ENCODE data around the gene KISS1R.

DNA sequence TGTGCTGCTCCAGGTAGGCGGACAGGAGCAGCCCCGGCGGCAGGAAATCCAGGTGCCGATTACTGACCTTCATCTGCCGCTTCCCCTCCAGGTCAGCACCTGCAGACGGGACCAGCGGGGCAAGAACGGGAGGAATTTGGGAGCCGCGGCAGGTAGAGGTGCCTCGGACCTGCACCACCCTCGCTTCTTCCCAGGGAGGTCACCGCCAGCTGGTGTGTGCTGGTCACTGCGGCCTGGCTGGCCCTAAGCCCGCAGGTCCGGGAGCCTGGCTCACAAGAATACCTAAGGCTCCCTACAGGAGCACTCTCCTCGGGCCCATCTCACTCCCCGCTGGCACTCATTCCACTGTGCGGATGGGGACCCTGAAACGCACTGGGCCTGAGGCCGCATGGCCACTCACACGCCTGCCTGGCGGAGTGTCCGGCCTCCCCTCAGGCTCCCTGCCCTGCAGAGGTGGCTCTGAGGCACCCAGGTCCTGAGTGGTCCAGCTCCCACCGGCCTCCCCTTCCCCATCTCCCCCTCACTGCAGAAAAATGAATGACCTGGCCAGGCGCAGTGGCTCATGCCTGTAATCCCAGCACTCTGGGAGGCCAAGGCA lies 19.6 kb upstream of the KISS1R start:
- TF ChIP-seq GATA2 (IDR thresholded peaks at IDR 0.05; ENCODE audit: low read depth, low read length), result no peak
- no peak for TF ChIP-seq GATA3 (IDR thresholded peaks at IDR 0.05; ENCODE audit: low read depth, low read length)
